HepG2 (cell line): ENCODE data around the gene RNF4. TPM values are rescaled to one million over a fixed set of nuclear protein-coding genes. Genes with fewer than 3 reads are reported as not detected.

Experiments
- BRCA1 ChIP-seq: sonication (generic); formaldehyde crosslinking; IDR thresholded peaks from 2 replicates; pipeline ENCODE4 v1.4.0; 2020; ENCODE audit warnings: missing genetic modification reagents
- CENPBD1 ChIP-seq: sonication (generic); formaldehyde crosslinking; IDR thresholded peaks from 2 replicates; pipeline ENCODE4 v1.8.0; 2022; ENCODE audit warnings: missing genetic modification reagents, low read depth, mild to moderate bottlenecking, borderline replicate concordance
- EED ChIP-seq: sonication (generic); formaldehyde crosslinking; IDR thresholded peaks from 2 replicates; pipeline ENCODE4 v1.5.0; 2020; ENCODE audit warnings: mild to moderate bottlenecking, missing genetic modification reagents
- FOSL1 ChIP-seq: sonication (generic); formaldehyde crosslinking; IDR thresholded peaks from 2 replicates; pipeline ENCODE4 v1.9.0; 2021; ENCODE audit warnings: missing genetic modification reagents, borderline replicate concordance
- HNF1A ChIP-seq, 2 experiments: sonication (generic) in 1 of 2; formaldehyde crosslinking in 1 of 2; IDR thresholded peaks; 2 replicates each; pipeline versions ENCODE4 v1.4.0 to v1.6.1; 2016 to 2020; ENCODE audit warnings: borderline replicate concordance in 1 of 2, low read depth in 1 of 2, mild to moderate bottlenecking in 1 of 2, missing genetic modification reagents in 1 of 2
- MLLT10 ChIP-seq: sonication (generic); formaldehyde crosslinking; IDR thresholded peaks from 2 replicates; pipeline ENCODE4 v1.4.0; 2020; ENCODE audit warnings: missing genetic modification reagents
- POLR2A ChIP-seq, 2 experiments: IDR thresholded peaks; 2 replicates each; pipeline ENCODE4 v1.6.1; 2011; ENCODE audit warnings: low read depth in 2 of 2, low read length in 2 of 2, mild to moderate bottlenecking in 1 of 2, moderate library complexity in 1 of 2; ENCODE audit not compliant: insufficient read depth in 1 of 2
- PPARG ChIP-seq: conservative IDR thresholded peaks from 2 replicates; pipeline ENCODE4 v1.6.1; 2016; ENCODE audit warnings: missing biosample characterization, missing genetic modification reagents
- RBM39 ChIP-seq: fragments of 200-400 bp; formaldehyde crosslinking; IDR thresholded peaks from one replicate; pipeline ENCODE4 v1.6.1; 2018; ENCODE audit warnings: antibody characterized with exemption, mild to moderate bottlenecking, low read depth, low read length; ENCODE audit not compliant: poor library complexity, severe bottlenecking
- SALL2 ChIP-seq: sonication (generic); formaldehyde crosslinking; IDR thresholded peaks from 2 replicates; pipeline ENCODE4 v1.8.1; 2023; ENCODE audit warnings: mild to moderate bottlenecking, missing genetic modification reagents, inconsistent platforms
- SRSF4 ChIP-seq: fragments of 200-400 bp; formaldehyde crosslinking; IDR thresholded peaks from one replicate; pipeline ENCODE4 v1.6.1; 2018; ENCODE audit warnings: mild to moderate bottlenecking, low read depth, low read length, moderate library complexity; ENCODE audit not compliant: poor library complexity, severe bottlenecking
- TAF1 ChIP-seq: sonication (generic); formaldehyde crosslinking; IDR thresholded peaks from 2 replicates; pipeline ENCODE4 v1.4.0; 2020; ENCODE audit warnings: missing genetic modification reagents
- TRAFD1 ChIP-seq: sonication (generic); formaldehyde crosslinking; IDR thresholded peaks from 2 replicates; pipeline ENCODE4 v1.5.1; 2020; ENCODE audit warnings: missing genetic modification reagents, mild to moderate bottlenecking, borderline replicate concordance
- ZFP82 ChIP-seq: sonication (generic); formaldehyde crosslinking; IDR thresholded peaks from 2 replicates; pipeline ENCODE4 v1.5.1; 2020; ENCODE audit warnings: mild to moderate bottlenecking, missing genetic modification reagents, borderline replicate concordance
- ZNF326 ChIP-seq: sonication (generic); formaldehyde crosslinking; IDR thresholded peaks from 2 replicates; pipeline ENCODE4 v1.4.0; 2020; ENCODE audit warnings: missing genetic modification reagents, borderline replicate concordance
- ZNF512B ChIP-seq: sonication (generic); formaldehyde crosslinking; IDR thresholded peaks from 2 replicates; pipeline ENCODE4 v1.5.1; 2020; ENCODE audit warnings: missing genetic modification reagents, mild to moderate bottlenecking, borderline replicate concordance
- ZSCAN20 ChIP-seq: sonication (generic); formaldehyde crosslinking; IDR thresholded peaks from 2 replicates; pipeline ENCODE4 v1.4.0; 2020; ENCODE audit warnings: missing genetic modification reagents, mild to moderate bottlenecking, borderline replicate concordance
- polyA plus RNA-seq, 8 experiments: library from polyadenylated mRNA; depleted of rRNA in 3 of 8; stranded (reverse) in 7 of 8; unstranded in 1 of 8; fragments of >200 nt; fragmentation: Illumina TruSeq in 4 of 8; extraction: Trizol in 4 of 8; gene quantifications; 2 replicates each; pipeline versions ENCODE4 v1.2.1 to v1.2.3, GENCODE V29; 2011 to 2016; ENCODE audit warnings: low read depth in 4 of 8, missing spikeins in 1 of 8, mixed read lengths in 1 of 8; ENCODE audit not compliant: insufficient read depth in 1 of 8
- total RNA-seq, 5 experiments: library from RNA; depleted of rRNA; stranded (reverse); fragments of >200 nt; fragmentation: Illumina TruSeq; extraction: Trizol; gene quantifications; 2 replicates each; pipeline ENCODE4 v1.2.3, GENCODE V29; 2016; ENCODE audit warnings: low read depth in 1 of 5

RNF4 gene
- total and polyA plus RNA-seq, 2 of the 13 experiments (the other 11 are each of a cell fraction or from before 2014, with no cell fraction given) = 38.1 to 45.1 TPM

GRCh38 chr4:2468456-2469191, at the start of gene RNF4 (continued):
- TF ChIP-seq TRAFD1 (CRISPR knock-in tag) (no peak), TAF1 (CRISPR knock-in tag) (peak; percentile 68), ZSCAN20 (CRISPR knock-in tag) (peak; percentile 89; the same call in 1 of the 2 replicates), ZNF326 (no peak), SALL2 (CRISPR knock-in tag) (peak; percentile 59; the same call in 1 of the 2 replicates), BRCA1 (CRISPR knock-in tag) (no peak), CENPBD1 (CRISPR knock-in tag) (no peak), PPARG (CRISPR knock-in tag) (0 out of 2 replicates have a peak, but pooled peaks have one; percentile 10), MLLT10 (CRISPR knock-in tag) (0 out of 2 replicates have a peak, but pooled peaks have one; percentile 54), ZFP82 (CRISPR knock-in tag) (no peak), POLR2A (IDR thresholded peaks at IDR 0.05; ENCODE audit: insufficient read depth in 1 of 2, low read depth in 2 of 2, low read length in 2 of 2) (peak in 1 of 2 experiments; percentile 80; a peak in 2 of 4 replicates), FOSL1 (CRISPR knock-in tag) (no peak), RBM39 (peak; percentile 34), EED (no peak; the same call in 1 of the 2 replicates), ZNF512B (CRISPR knock-in tag) (no peak), SRSF4 (no peak), HNF1A (IDR thresholded peaks at IDR 0.05; ENCODE audit: low read depth) (no peak), HNF1A (CRISPR knock-in tag; IDR thresholded peaks at IDR 0.05; ENCODE audit: borderline replicate concordance) (no peak)
